ENCODE measurements around the gene SPATA9. TPM values are rescaled to one million over a fixed set of nuclear protein-coding genes. Genes with fewer than 3 reads are reported as not detected.

The SPATA9 gene
- total and polyA plus RNA-seq, 2 donors (not counting 3 experiments of a cell fraction or from before 2014, with no cell fraction given), result 0.07 TPM; not detected in 1

DNA sequence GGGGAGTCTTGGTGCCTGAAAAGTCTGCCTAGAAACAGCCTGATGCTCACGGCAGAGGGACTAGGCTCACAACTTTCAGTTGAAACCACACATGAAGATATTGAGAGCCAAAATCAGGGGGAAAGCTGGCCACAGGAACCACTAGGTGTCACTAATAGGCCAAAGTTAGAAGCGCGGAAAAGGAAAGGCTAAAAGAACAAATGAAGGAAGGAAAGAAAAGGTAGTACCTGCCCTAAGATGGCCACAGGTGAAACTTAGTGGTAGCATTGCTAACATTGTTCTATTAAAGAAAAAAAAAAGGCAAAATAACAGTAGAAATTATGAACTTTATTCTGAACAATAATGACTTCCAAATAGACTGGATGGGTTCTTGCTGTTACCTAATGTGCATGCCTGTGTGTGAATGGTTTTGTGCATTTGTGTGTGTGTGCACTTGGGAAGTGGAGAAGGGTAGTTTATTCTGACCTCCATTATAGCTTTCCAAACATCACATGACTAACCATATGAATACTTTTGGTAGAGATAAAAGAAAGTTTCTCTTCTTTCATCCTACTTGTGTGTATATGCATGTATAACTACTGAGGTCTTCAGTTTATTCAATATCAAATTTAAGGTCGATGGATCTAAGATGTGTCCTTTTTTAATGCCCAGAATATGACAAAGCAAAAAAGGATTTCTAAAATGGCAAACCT lies 38.3 kb downstream of the SPATA9 start:
- no peaks in the 10 kb centered on the region for H4K20me1 ChIP-seq (replicated peaks; ENCODE audit: control insufficient read depth, extremely low read depth, insufficient read depth, low read length)
- H2AFZ ChIP-seq (ENCODE audit: low read depth, low read length), result peak overlapping the region; percentile 61
- no peak for TF ChIP-seq FOS (IDR thresholded peaks at IDR 0.05; ENCODE audit: borderline replicate concordance, insufficient read depth, low read length)
- TF ChIP-seq, protein P1, sequence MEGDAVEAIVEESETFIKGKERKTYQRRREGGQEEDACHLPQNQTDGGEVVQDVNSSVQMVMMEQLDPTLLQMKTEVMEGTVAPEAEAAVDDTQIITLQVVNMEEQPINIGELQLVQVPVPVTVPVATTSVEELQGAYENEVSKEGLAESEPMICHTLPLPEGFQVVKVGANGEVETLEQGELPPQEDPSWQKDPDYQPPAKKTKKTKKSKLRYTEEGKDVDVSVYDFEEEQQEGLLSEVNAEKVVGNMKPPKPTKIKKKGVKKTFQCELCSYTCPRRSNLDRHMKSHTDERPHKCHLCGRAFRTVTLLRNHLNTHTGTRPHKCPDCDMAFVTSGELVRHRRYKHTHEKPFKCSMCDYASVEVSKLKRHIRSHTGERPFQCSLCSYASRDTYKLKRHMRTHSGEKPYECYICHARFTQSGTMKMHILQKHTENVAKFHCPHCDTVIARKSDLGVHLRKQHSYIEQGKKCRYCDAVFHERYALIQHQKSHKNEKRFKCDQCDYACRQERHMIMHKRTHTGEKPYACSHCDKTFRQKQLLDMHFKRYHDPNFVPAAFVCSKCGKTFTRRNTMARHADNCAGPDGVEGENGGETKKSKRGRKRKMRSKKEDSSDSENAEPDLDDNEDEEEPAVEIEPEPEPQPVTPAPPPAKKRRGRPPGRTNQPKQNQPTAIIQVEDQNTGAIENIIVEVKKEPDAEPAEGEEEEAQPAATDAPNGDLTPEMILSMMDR (IDR thresholded peaks at IDR 0.05; ENCODE audit: extremely low read depth in 1 of 2, insufficient read depth in 1 of 2, low read depth in 1 of 2, low read length in 2 of 2), result peak; percentile 67 to 81
- BruUV-seq (replicated peaks), result no TSS peak
- no peaks in the 10 kb centered on the region for H3K27me3 ChIP-seq (ENCODE audit: control insufficient read depth in 2 of 2, insufficient read depth in 2 of 2, low read length in 2 of 2)
- no peak overlapping the region for H3K9ac ChIP-seq (replicated peaks; ENCODE audit: extremely low read depth, insufficient read depth, low read length)
- DNase-seq (ENCODE audit: low read depth, low spot score) (peak; percentile 67), FAIRE-seq (peak; percentile 28)
- H3K4me3 ChIP-seq (replicated peaks in 1 of 3; ENCODE audit: insufficient read depth in 1 of 3, low read depth in 1 of 3, low read length in 3 of 3), result no peak overlapping the region
- ChIA-PET CTCF (interaction anchor here (0.7 to 5.1 kb wide), 17 partner anchors 7 to 315 kb away, joined by 3 to 58 read pairs (median 5); partner anchors contain the start of genes ARSK and SKIC3), POLR2A (no interaction called here)
- no peaks in the 10 kb centered on the region for H3K9me1 ChIP-seq (replicated peaks; ENCODE audit: control insufficient read depth, extremely low read depth, insufficient read depth, low read length)
- no peak overlapping the region for H3K4me2 ChIP-seq (ENCODE audit: insufficient read depth, low read length)
- no peaks in the 10 kb centered on the region for H3K36me3 ChIP-seq (ENCODE audit: control insufficient read depth in 2 of 2, extremely low read depth in 1 of 2, insufficient read depth in 2 of 2, low read length in 2 of 2)
- intact Hi-C loops (cut with micrococcal nuclease), result loop anchor here (1.0 to 10.0 kb wide), 6 partner anchors 137 to 950 kb away; partner anchors contain the start of gene ELL2
- dilution Hi-C loops (cut with MboI; ENCODE audit: extremely low pct_ligation_motif_present, low sequenced_read_pairs), result loop anchor here (25.0 kb wide), 1 partner anchor 193 kb away; no protein-coding TSS in a partner anchor
- H3K79me2 ChIP-seq (ENCODE audit: control insufficient read depth, insufficient read depth, low read length), result no peaks in the 10 kb centered on the region
- H3K27ac ChIP-seq (ENCODE audit: insufficient read depth, low read depth, low read length), result no peak overlapping the region
- no peaks in the 10 kb centered on the region for H3K9me3 ChIP-seq (replicated peaks; ENCODE audit: control insufficient read depth, insufficient read depth, low read length)
- H3K4me1 ChIP-seq (ENCODE audit: control insufficient read depth, extremely low read depth, insufficient read depth, low read length), result peaks cover 9% of the 10 kb centered on the region

DNA sequence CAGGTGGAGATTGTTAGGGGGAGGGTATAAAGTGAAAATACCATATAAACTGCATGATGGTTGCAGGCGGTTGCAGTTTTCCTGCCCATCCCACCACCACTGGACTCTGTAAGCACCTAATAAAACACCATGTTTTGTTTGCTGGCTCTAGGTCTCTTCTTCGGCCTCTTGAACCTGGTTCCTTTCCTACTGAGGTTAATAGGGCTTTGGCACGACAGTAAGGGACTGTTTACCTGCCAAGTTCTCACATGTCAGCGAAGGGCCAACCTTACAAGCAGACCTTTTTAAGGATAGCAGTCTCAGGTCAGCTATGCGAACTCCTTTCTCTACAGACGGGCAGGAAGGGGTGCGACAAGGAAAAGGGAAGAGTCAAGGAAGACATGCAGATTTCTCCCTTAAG lies 39.6 kb downstream of the SPATA9 start:
- Histone ChIP-seq H3K79me2 (ENCODE audit: control insufficient read depth, insufficient read depth, low read length) (no peaks in the 10 kb centered on the region), H3K27ac (ENCODE audit: insufficient read depth, low read depth, low read length) (no peak overlapping the region), H3K4me1 (ENCODE audit: control insufficient read depth, extremely low read depth, insufficient read depth, low read length) (peaks cover 9% of the 10 kb centered on the region), H4K20me1 (replicated peaks; ENCODE audit: control insufficient read depth, extremely low read depth, insufficient read depth, low read length) (no peaks in the 10 kb centered on the region), H3K36me3 (ENCODE audit: control insufficient read depth in 2 of 2, extremely low read depth in 1 of 2, insufficient read depth in 2 of 2, low read length in 2 of 2) (no peaks in the 10 kb centered on the region), H3K27me3 (ENCODE audit: control insufficient read depth in 2 of 2, insufficient read depth in 2 of 2, low read length in 2 of 2) (peaks cover 0 to 4% of the 10 kb centered on the region in 2 experiments), H3K9me3 (replicated peaks; ENCODE audit: control insufficient read depth, insufficient read depth, low read length) (no peaks in the 10 kb centered on the region), H2AFZ (ENCODE audit: low read depth, low read length) (no peak overlapping the region), H3K9me1 (replicated peaks; ENCODE audit: control insufficient read depth, extremely low read depth, insufficient read depth, low read length) (no peaks in the 10 kb centered on the region), H3K9ac (replicated peaks; ENCODE audit: extremely low read depth, insufficient read depth, low read length) (no peak overlapping the region), H3K4me3 (replicated peaks in 1 of 3; ENCODE audit: insufficient read depth in 1 of 3, low read depth in 1 of 3, low read length in 3 of 3) (no peak overlapping the region), H3K4me2 (ENCODE audit: insufficient read depth, low read length) (no peak overlapping the region)
- no peak for FAIRE-seq
- no peak for DNase-seq (ENCODE audit: low read depth, low spot score)
- BruUV-seq (replicated peaks), result no TSS peak
- intact Hi-C loops (cut with micrococcal nuclease) (loop anchor here (5.0 to 10.0 kb wide), 2 partner anchors 694 to 952 kb away; no protein-coding TSS in a partner anchor), dilution Hi-C loops (cut with MboI; ENCODE audit: extremely low pct_ligation_motif_present, low sequenced_read_pairs) (loop anchor here (25.0 kb wide), 1 partner anchor 194 kb away; no protein-coding TSS in a partner anchor)
- CTCF ChIA-PET, result interaction anchor here (1.1 to 5.1 kb wide), 11 partner anchors 8 to 205 kb away, joined by 3 to 58 read pairs (median 6); partner anchors contain the start of genes ARSK and SKIC3
- POLR2A ChIA-PET, result no interaction called here
- TF ChIP-seq EZH2 (IDR thresholded peaks at IDR 0.05; ENCODE audit: borderline replicate concordance, low read depth, low read length, severe bottlenecking), result no peak
